H1 (cell line): ENCODE data around the gene DDX23. TPM values are rescaled to one million over a fixed set of nuclear protein-coding genes. Genes with fewer than 3 reads are reported as not detected.

Experiments
- HDAC2 ChIP-seq, 2 experiments: fragments of 300-600 bp in 1 of 2; sonication (generic) in 1 of 2; IDR thresholded peaks; 2 replicates each; pipeline ENCODE4 v1.6.1; 2011 to 2012; ENCODE audit warnings: low read depth in 2 of 2, low read length in 2 of 2, mild to moderate bottlenecking in 2 of 2, moderate library complexity in 2 of 2, borderline replicate concordance in 1 of 2, inconsistent platforms in 1 of 2
- polyA plus RNA-seq, 7 experiments: library from polyadenylated mRNA; depleted of rRNA in 3 of 7; stranded (reverse) in 5 of 7; unstranded in 2 of 7; fragments of >200 nt in 5 of 7; fragments of 200-250 nt in 2 of 7; gene quantifications; 1 replicate in 5 of 7; 2 replicates in 1 of 7; 4 replicates in 1 of 7; pipeline versions ENCODE4 v1.2.1 to v1.2.3, GENCODE V29; 2011 to 2013; ENCODE audit warnings: missing spikeins in 2 of 7, mixed read lengths in 2 of 7
- total RNA-seq: library from RNA; stranded (reverse); fragmentation: NEBNext Ultra II Directional; extraction: Animal tissue kit (Norgen Biotek cat#: 25700); gene quantifications from 2 replicates; pipeline ENCODE4 v1.2.1, GENCODE V29; 2021

The DDX23 gene
- total and polyA plus RNA-seq, 2 of the 8 experiments (the other 6 are each of a cell fraction or from before 2014, with no cell fraction given) = 43.5 to 107 TPM

DNA sequence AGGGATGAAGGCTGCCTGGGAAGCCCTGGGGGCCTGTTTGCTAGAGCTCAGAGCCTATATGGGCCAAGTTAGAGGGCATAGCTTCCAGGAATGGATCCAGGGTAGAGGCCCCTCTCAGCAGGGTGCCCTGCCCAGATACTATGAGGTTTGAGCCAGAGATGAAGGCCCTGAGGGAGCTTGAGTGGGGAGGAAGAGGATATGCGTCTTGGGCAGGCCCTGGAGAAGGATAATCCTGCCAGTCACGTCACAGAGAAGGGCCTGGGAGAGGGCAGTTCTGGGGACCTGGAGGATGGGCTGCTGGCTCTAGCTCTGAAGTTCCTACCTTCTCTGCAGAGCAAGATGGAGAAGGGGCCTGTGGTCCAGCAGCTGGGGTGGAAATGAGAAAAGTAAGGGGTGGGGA is 39.6 kb downstream of the DDX23 start (continued):
- no peak for TF ChIP-seq HDAC2 (IDR thresholded peaks at IDR 0.05; ENCODE audit: borderline replicate concordance in 1 of 2, low read depth in 2 of 2, low read length in 2 of 2)
